ENCODE measurements around the gene KRT26.
"Not testable (repeated sequence)": the region's sequence is repeated elsewhere in the genome, so short reads cannot be mapped to it uniquely, and the experiment has no call there.

Gene KRT26

GRCh38 chr17:40763752-40764151 is 8.2 kb downstream of the KRT26 start:
- no peak overlapping the region for H3K27ac ChIP-seq (ENCODE audit: low read length)
- peaks cover 0 to 17% of the 10 kb centered on the region in 2 donors for H3K9me3 ChIP-seq (ENCODE audit: control insufficient read depth in 2 of 2, low read length in 2 of 2)
- H3K27me3 ChIP-seq (ENCODE audit: control insufficient read depth in 1 of 2, insufficient read depth in 2 of 2, low read length in 2 of 2) = no peaks in the 10 kb centered on the region
- no peak overlapping the region for H3K4me3 ChIP-seq (ENCODE audit: low read length in 2 of 2)
- no peaks in the 10 kb centered on the region for H3K4me1 ChIP-seq (ENCODE audit: control insufficient read depth, insufficient read depth, low read length)
- no peaks in the 10 kb centered on the region for H3K36me3 ChIP-seq (ENCODE audit: control insufficient read depth in 2 of 2, insufficient read depth in 2 of 2, low read length in 2 of 2)
- no peak overlapping the region for H3K9ac ChIP-seq (ENCODE audit: low read length in 2 of 2)

GRCh38 chr17:40760105-40761016 is 11.6 kb downstream of the KRT26 start:
- Histone ChIP-seq H3K4me1 (ENCODE audit: control insufficient read depth, insufficient read depth, low read length) (no peaks in the 10 kb centered on the region), H3K36me3 (ENCODE audit: control insufficient read depth in 2 of 2, insufficient read depth in 2 of 2, low read length in 2 of 2) (no peaks in the 10 kb centered on the region), H3K9ac (ENCODE audit: low read length in 2 of 2) (no peak overlapping the region), H3K9me3 (ENCODE audit: control insufficient read depth in 2 of 2, low read length in 2 of 2) (peaks cover 0 to 17% of the 10 kb centered on the region in 2 donors), H3K4me3 (ENCODE audit: low read length in 2 of 2) (no peak overlapping the region), H3K27ac (ENCODE audit: low read length) (no peak overlapping the region), H3K27me3 (ENCODE audit: control insufficient read depth in 1 of 2, insufficient read depth in 2 of 2, low read length in 2 of 2) (no peaks in the 10 kb centered on the region)

DNA sequence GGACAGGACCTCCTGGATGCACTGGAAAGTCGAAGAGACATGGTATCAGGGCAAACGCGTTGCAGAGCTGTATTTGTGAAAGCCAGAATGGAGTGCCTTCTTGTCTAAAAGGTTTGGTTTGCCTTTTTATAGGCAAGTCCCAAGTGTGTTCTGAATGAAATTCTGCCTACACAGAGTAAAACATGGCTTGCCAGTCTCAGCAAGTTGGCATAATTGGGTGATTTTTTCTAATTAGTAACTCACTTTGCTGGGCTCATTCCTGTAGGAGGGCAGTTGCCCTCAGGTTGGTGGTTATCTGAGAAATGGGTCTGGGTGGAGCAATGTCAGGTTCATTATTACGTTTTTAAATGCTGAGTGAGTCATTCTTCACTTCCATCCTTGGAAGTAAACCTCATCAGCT is 16.8 kb downstream of the KRT26 start, which contains the start of gene KRT25:
Gene KRT25, minus strand, starts transcription at position 101 of the 400 bp plus-strand sequence. Its CDS starts 60 bp downstream, at position 41.
- H3K27me3 ChIP-seq (ENCODE audit: control insufficient read depth in 1 of 2, insufficient read depth in 2 of 2, low read length in 2 of 2) = no peaks in the 10 kb centered on the region
- no peaks in the 10 kb centered on the region for H3K4me1 ChIP-seq (ENCODE audit: control insufficient read depth, insufficient read depth, low read length)
- no peaks in the 10 kb centered on the region for H3K36me3 ChIP-seq (ENCODE audit: control insufficient read depth in 2 of 2, insufficient read depth in 2 of 2, low read length in 2 of 2)
- no peak within 1 kb of the TSS for H3K4me3 ChIP-seq (ENCODE audit: low read length in 2 of 2)
- H3K27ac ChIP-seq (ENCODE audit: low read length) = no peak within 1 kb of the TSS
- H3K9me3 ChIP-seq (ENCODE audit: control insufficient read depth in 2 of 2, low read length in 2 of 2) = peaks cover 0 to 6% of the 10 kb centered on the region in 2 donors
- H3K9ac ChIP-seq (ENCODE audit: low read length in 2 of 2) = no peak within 1 kb of the TSS

DNA sequence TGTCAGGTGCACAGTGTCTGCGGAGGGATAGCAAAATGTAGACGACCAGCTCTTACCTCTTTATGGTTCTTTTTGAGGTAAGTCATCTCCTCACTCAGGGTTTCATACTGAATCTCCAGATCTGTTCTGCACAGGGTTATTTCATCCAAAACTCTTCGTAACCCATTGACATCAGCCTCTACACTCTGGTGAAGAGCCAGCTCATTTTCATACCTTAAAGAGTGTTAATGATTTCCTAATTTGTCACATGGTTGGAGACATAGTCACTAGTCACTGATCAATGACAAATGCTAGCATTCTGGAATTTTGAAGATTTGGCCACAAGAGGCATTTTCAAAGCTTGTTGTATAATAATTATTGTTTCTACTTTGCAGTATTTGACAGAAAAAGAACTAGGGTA is 18.2 kb downstream of the KRT26 start:
- H3K27me3 ChIP-seq (ENCODE audit: control insufficient read depth in 1 of 2, insufficient read depth in 2 of 2, low read length in 2 of 2) = no peaks in the 10 kb centered on the region
- no peak overlapping the region for H3K9ac ChIP-seq (ENCODE audit: low read length in 2 of 2)
- H3K36me3 ChIP-seq (ENCODE audit: control insufficient read depth in 2 of 2, insufficient read depth in 2 of 2, low read length in 2 of 2) = no peaks in the 10 kb centered on the region
- H3K27ac ChIP-seq (ENCODE audit: low read length) = no peak overlapping the region
- H3K4me3 ChIP-seq (ENCODE audit: low read length in 2 of 2) = no peak overlapping the region
- H3K4me1 ChIP-seq (ENCODE audit: control insufficient read depth, insufficient read depth, low read length) = no peaks in the 10 kb centered on the region
- H3K9me3 ChIP-seq (ENCODE audit: control insufficient read depth in 2 of 2, low read length in 2 of 2) = no peaks in the 10 kb centered on the region

DNA sequence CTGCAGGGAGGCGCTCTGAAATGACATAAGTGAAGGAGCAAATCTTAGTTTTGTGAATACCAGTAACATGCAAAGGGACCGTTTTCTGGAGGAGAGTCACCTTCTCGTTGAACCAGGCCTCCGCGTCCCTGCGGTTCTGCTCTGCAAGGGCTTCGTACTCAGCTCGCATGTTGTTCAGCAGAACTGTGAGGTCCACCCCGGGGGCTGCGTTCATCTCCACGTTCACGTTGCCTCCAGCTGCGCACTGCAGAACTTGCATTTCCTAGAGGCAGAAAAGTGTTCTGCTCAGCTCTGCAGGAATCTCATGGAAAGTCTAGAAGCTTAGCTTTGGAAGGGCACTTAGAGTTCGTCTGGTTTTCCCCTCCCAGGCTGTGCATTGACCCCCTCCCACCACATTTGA is 20.9 kb downstream of the KRT26 start:
- H3K36me3 ChIP-seq (ENCODE audit: control insufficient read depth in 2 of 2, insufficient read depth in 2 of 2, low read length in 2 of 2) = no peaks in the 10 kb centered on the region
- H3K9ac ChIP-seq (ENCODE audit: low read length in 2 of 2) = no peak overlapping the region
- H3K27me3 ChIP-seq (ENCODE audit: control insufficient read depth in 1 of 2, insufficient read depth in 2 of 2, low read length in 2 of 2) = no peaks in the 10 kb centered on the region
- no peak overlapping the region for H3K4me3 ChIP-seq (ENCODE audit: low read length in 2 of 2)
- no peaks in the 10 kb centered on the region for H3K4me1 ChIP-seq (ENCODE audit: control insufficient read depth, insufficient read depth, low read length)
- no peak overlapping the region for H3K27ac ChIP-seq (ENCODE audit: low read length)
- H3K9me3 ChIP-seq (ENCODE audit: control insufficient read depth in 2 of 2, low read length in 2 of 2) = no peaks in the 10 kb centered on the region

GRCh38 chr17:40750391-40750790 is 21.6 kb downstream of the KRT26 start:
- Histone ChIP-seq H3K9ac (ENCODE audit: low read length in 2 of 2) (no peak overlapping the region), H3K36me3 (ENCODE audit: control insufficient read depth in 2 of 2, insufficient read depth in 2 of 2, low read length in 2 of 2) (no peaks in the 10 kb centered on the region), H3K4me3 (ENCODE audit: low read length in 2 of 2) (no peak overlapping the region), H3K27ac (ENCODE audit: low read length) (no peak overlapping the region), H3K4me1 (ENCODE audit: control insufficient read depth, insufficient read depth, low read length) (no peaks in the 10 kb centered on the region), H3K27me3 (ENCODE audit: control insufficient read depth in 1 of 2, insufficient read depth in 2 of 2, low read length in 2 of 2) (peaks cover 0 to 2% of the 10 kb centered on the region in 2 donors), H3K9me3 (ENCODE audit: control insufficient read depth in 2 of 2, low read length in 2 of 2) (no peaks in the 10 kb centered on the region)

- not testable (repeated sequence) for H3K27me3 ChIP-seq (ENCODE audit: control insufficient read depth in 1 of 2, insufficient read depth in 2 of 2, low read length in 2 of 2); H3K36me3 ChIP-seq (ENCODE audit: control insufficient read depth in 2 of 2, insufficient read depth in 2 of 2, low read length in 2 of 2); H3K27ac ChIP-seq (ENCODE audit: low read length); H3K4me1 ChIP-seq (ENCODE audit: control insufficient read depth, insufficient read depth, low read length); H3K9ac ChIP-seq (ENCODE audit: low read length in 2 of 2); H3K4me3 ChIP-seq (ENCODE audit: low read length in 2 of 2); H3K9me3 ChIP-seq (ENCODE audit: control insufficient read depth in 2 of 2, low read length in 2 of 2)
These were observed 23.3 kb downstream of the KRT26 start for GRCh38 chr17:40748666-40749065.

GRCh38 chr17:40738553-40738952 is 33.4 kb downstream of the KRT26 start:
- Histone ChIP-seq H3K27me3 (ENCODE audit: control insufficient read depth in 1 of 2, insufficient read depth in 2 of 2, low read length in 2 of 2) (peaks cover 0 to 2% of the 10 kb centered on the region in 2 donors), H3K36me3 (ENCODE audit: control insufficient read depth in 2 of 2, insufficient read depth in 2 of 2, low read length in 2 of 2) (no peaks in the 10 kb centered on the region), H3K4me3 (ENCODE audit: low read length in 2 of 2) (no peak overlapping the region), H3K27ac (ENCODE audit: low read length) (no peak overlapping the region), H3K9me3 (ENCODE audit: control insufficient read depth in 2 of 2, low read length in 2 of 2) (no peaks in the 10 kb centered on the region), H3K9ac (ENCODE audit: low read length in 2 of 2) (no peak overlapping the region), H3K4me1 (ENCODE audit: control insufficient read depth, insufficient read depth, low read length) (no peaks in the 10 kb centered on the region)

DNA sequence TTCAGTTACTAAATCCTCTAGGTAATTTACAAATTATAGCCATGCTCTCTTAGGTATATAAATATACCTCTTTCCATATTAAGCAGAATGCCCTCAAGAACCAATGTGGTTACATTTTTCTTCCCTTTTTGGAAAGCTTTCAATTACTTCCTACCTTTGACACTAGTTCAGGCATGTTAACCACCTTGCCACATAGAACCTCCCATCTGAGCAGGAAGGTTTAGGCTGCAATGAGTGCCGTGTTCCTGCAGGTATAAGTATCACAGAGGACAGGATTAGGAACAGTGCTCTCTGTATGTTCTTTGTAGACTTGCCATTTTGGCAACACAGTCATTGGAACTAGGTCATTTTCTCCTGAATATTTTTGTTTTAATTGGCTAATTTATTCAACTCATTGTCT is 37.0 kb downstream of the KRT26 start:
- H3K27me3 ChIP-seq (ENCODE audit: control insufficient read depth in 1 of 2, insufficient read depth in 2 of 2, low read length in 2 of 2) = peaks cover under 1 to 2% of the 10 kb centered on the region in 2 donors
- no peak overlapping the region for H3K9ac ChIP-seq (ENCODE audit: low read length in 2 of 2)
- no peaks in the 10 kb centered on the region for H3K9me3 ChIP-seq (ENCODE audit: control insufficient read depth in 2 of 2, low read length in 2 of 2)
- no peak overlapping the region for H3K4me3 ChIP-seq (ENCODE audit: low read length in 2 of 2)
- H3K4me1 ChIP-seq (ENCODE audit: control insufficient read depth, insufficient read depth, low read length) = no peaks in the 10 kb centered on the region
- no peak overlapping the region for H3K27ac ChIP-seq (ENCODE audit: low read length)
- H3K36me3 ChIP-seq (ENCODE audit: control insufficient read depth in 2 of 2, insufficient read depth in 2 of 2, low read length in 2 of 2) = no peaks in the 10 kb centered on the region

GRCh38 chr17:40734018-40734417 is 38.0 kb downstream of the KRT26 start:
- Histone ChIP-seq H3K9ac (ENCODE audit: low read length in 2 of 2) (no peak overlapping the region), H3K36me3 (ENCODE audit: control insufficient read depth in 2 of 2, insufficient read depth in 2 of 2, low read length in 2 of 2) (no peaks in the 10 kb centered on the region), H3K27ac (ENCODE audit: low read length) (no peak overlapping the region), H3K9me3 (ENCODE audit: control insufficient read depth in 2 of 2, low read length in 2 of 2) (no peaks in the 10 kb centered on the region), H3K27me3 (ENCODE audit: control insufficient read depth in 1 of 2, insufficient read depth in 2 of 2, low read length in 2 of 2) (peaks cover 2% of the 10 kb centered on the region in 2 donors), H3K4me1 (ENCODE audit: control insufficient read depth, insufficient read depth, low read length) (no peaks in the 10 kb centered on the region), H3K4me3 (ENCODE audit: low read length in 2 of 2) (no peak overlapping the region)

DNA sequence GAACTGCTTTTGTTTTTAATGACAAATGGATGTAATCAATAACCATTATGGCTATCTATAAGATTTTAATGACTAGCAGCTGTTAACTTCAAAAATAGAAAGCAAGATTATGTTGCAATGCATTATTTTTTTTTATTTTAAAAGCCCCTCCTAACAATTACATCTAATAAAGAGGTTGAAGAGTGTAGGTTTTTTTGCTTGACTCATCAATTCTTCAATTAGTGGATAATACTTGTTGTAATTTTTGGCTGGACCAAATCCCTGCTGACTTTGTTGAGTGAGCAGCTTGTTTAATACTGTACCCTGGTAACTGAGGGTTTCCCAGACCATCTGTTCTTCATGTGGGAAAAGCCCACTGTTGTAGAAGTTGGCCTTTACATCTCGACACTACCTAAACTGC is 41.0 kb downstream of the KRT26 start:
- Histone ChIP-seq H3K4me1 (ENCODE audit: control insufficient read depth, insufficient read depth, low read length) (no peaks in the 10 kb centered on the region), H3K27ac (ENCODE audit: low read length) (no peak overlapping the region), H3K36me3 (ENCODE audit: control insufficient read depth in 2 of 2, insufficient read depth in 2 of 2, low read length in 2 of 2) (no peaks in the 10 kb centered on the region), H3K4me3 (ENCODE audit: low read length in 2 of 2) (no peak overlapping the region), H3K9me3 (ENCODE audit: control insufficient read depth in 2 of 2, low read length in 2 of 2) (no peaks in the 10 kb centered on the region), H3K9ac (ENCODE audit: low read length in 2 of 2) (no peak overlapping the region), H3K27me3 (ENCODE audit: control insufficient read depth in 1 of 2, insufficient read depth in 2 of 2, low read length in 2 of 2) (peaks cover 2% of the 10 kb centered on the region in 2 donors)
